ENCODE data around the gene TYRO3.
"Not testable (repeated sequence)": the region's sequence is repeated elsewhere in the genome, so short reads cannot be mapped to it uniquely, and the experiment has no call there.

The TYRO3 gene

GRCh38 chr15:41577863-41578735 lies 19.1 kb downstream of the TYRO3 start:
- H3K4me1 ChIP-seq (ENCODE audit: control insufficient read depth, insufficient read depth, low read length) = no peaks in the 10 kb centered on the region
- H3K9ac ChIP-seq (ENCODE audit: low read depth, low read length) = no peak overlapping the region

GRCh38 chr15:41578736-41579383 lies 19.8 kb downstream of the TYRO3 start:
- no peaks in the 10 kb centered on the region for H3K9me3 ChIP-seq (replicated peaks; ENCODE audit: low read length)
- no peaks in the 10 kb centered on the region for H3K27me3 ChIP-seq (ENCODE audit: control insufficient read depth, insufficient read depth, low read length)
- H3K9ac ChIP-seq (ENCODE audit: low read depth, low read length) = no peak overlapping the region
- peaks cover 4% of the 10 kb centered on the region for H3K36me3 ChIP-seq (ENCODE audit: insufficient read depth, low read length)
- no peaks in the 10 kb centered on the region for H3K4me1 ChIP-seq (ENCODE audit: control insufficient read depth, insufficient read depth, low read length)
- H3K4me2 ChIP-seq (ENCODE audit: low read length) = no peak overlapping the region
- no peak overlapping the region for H3K4me3 ChIP-seq (ENCODE audit: low read length)

More at GRCh38 chr15:41577863-41578735, 19.1 kb downstream of the TYRO3 start:
- Histone ChIP-seq H3K4me3 (ENCODE audit: low read length) (no peak overlapping the region), H3K36me3 (ENCODE audit: insufficient read depth, low read length) (peaks cover 11% of the 10 kb centered on the region), H3K9me3 (replicated peaks; ENCODE audit: low read length) (no peaks in the 10 kb centered on the region), H3K4me2 (ENCODE audit: low read length) (no peak overlapping the region), H3K27me3 (ENCODE audit: control insufficient read depth, insufficient read depth, low read length) (no peaks in the 10 kb centered on the region)

GRCh38 chr15:41581110-41581509 lies 22.1 kb downstream of the TYRO3 start:
- Histone ChIP-seq H3K9ac (ENCODE audit: low read depth, low read length) (no peak overlapping the region), H3K4me2 (ENCODE audit: low read length) (no peak overlapping the region), H3K4me1 (ENCODE audit: control insufficient read depth, insufficient read depth, low read length) (peaks cover 10% of the 10 kb centered on the region), H3K27me3 (ENCODE audit: control insufficient read depth, insufficient read depth, low read length) (no peaks in the 10 kb centered on the region), H3K4me3 (ENCODE audit: low read length) (no peak overlapping the region), H3K36me3 (ENCODE audit: insufficient read depth, low read length) (no peaks in the 10 kb centered on the region), H3K9me3 (replicated peaks; ENCODE audit: low read length) (no peaks in the 10 kb centered on the region)

GRCh38 chr15:41583795-41584194 lies 24.8 kb downstream of the TYRO3 start:
- Histone ChIP-seq H3K4me2 (ENCODE audit: low read length) (no peak overlapping the region), H3K9ac (ENCODE audit: low read depth, low read length) (no peak overlapping the region), H3K4me3 (ENCODE audit: low read length) (no peak overlapping the region), H3K36me3 (ENCODE audit: insufficient read depth, low read length) (no peaks in the 10 kb centered on the region), H3K4me1 (ENCODE audit: control insufficient read depth, insufficient read depth, low read length) (peaks cover 10% of the 10 kb centered on the region), H3K27me3 (ENCODE audit: control insufficient read depth, insufficient read depth, low read length) (peaks cover 2% of the 10 kb centered on the region), H3K9me3 (replicated peaks; ENCODE audit: low read length) (no peaks in the 10 kb centered on the region)

GRCh38 chr15:41584636-41585126 lies 25.7 kb downstream of the TYRO3 start:
- peaks cover 3% of the 10 kb centered on the region for H3K27me3 ChIP-seq (ENCODE audit: control insufficient read depth, insufficient read depth, low read length)
- no peaks in the 10 kb centered on the region for H3K9me3 ChIP-seq (replicated peaks; ENCODE audit: low read length)
- H3K9ac ChIP-seq (ENCODE audit: low read depth, low read length) = peak overlapping the region; percentile 79
- H3K4me1 ChIP-seq (ENCODE audit: control insufficient read depth, insufficient read depth, low read length) = peaks cover 10% of the 10 kb centered on the region
- peak overlapping the region; percentile 68 for H3K4me3 ChIP-seq (ENCODE audit: low read length)
- H3K36me3 ChIP-seq (ENCODE audit: insufficient read depth, low read length) = no peaks in the 10 kb centered on the region
- H3K4me2 ChIP-seq (ENCODE audit: low read length) = peak overlapping the region; percentile 93

GRCh38 chr15:41585127-41586047 lies 26.4 kb downstream of the TYRO3 start:
- H3K4me2 ChIP-seq (ENCODE audit: low read length) = peak overlapping the region; percentile 93
- peaks cover 8% of the 10 kb centered on the region for H3K27me3 ChIP-seq (ENCODE audit: control insufficient read depth, insufficient read depth, low read length)
- peak overlapping the region; percentile 68 for H3K4me3 ChIP-seq (ENCODE audit: low read length)
- peaks cover 10% of the 10 kb centered on the region for H3K4me1 ChIP-seq (ENCODE audit: control insufficient read depth, insufficient read depth, low read length)
- no peaks in the 10 kb centered on the region for H3K36me3 ChIP-seq (ENCODE audit: insufficient read depth, low read length)
- H3K9me3 ChIP-seq (replicated peaks; ENCODE audit: low read length) = no peaks in the 10 kb centered on the region
- peak overlapping the region; percentile 79 for H3K9ac ChIP-seq (ENCODE audit: low read depth, low read length)

- H3K9ac ChIP-seq (ENCODE audit: low read depth, low read length); H3K4me3 ChIP-seq (ENCODE audit: low read length); H3K9me3 ChIP-seq (replicated peaks; ENCODE audit: low read length); H3K4me1 ChIP-seq (ENCODE audit: control insufficient read depth, insufficient read depth, low read length); H3K36me3 ChIP-seq (ENCODE audit: insufficient read depth, low read length); H3K4me2 ChIP-seq (ENCODE audit: low read length): not testable (repeated sequence)
- peaks cover 18% of the 10 kb centered on the region for H3K27me3 ChIP-seq (ENCODE audit: control insufficient read depth, insufficient read depth, low read length)
These were observed 27.7 kb downstream of the TYRO3 start for GRCh38 chr15:41586531-41587282.

- peaks cover 27% of the 10 kb centered on the region for H3K27me3 ChIP-seq (ENCODE audit: control insufficient read depth, insufficient read depth, low read length)
- not testable (repeated sequence) for H3K4me1 ChIP-seq (ENCODE audit: control insufficient read depth, insufficient read depth, low read length); H3K4me2 ChIP-seq (ENCODE audit: low read length); H3K9me3 ChIP-seq (replicated peaks; ENCODE audit: low read length); H3K4me3 ChIP-seq (ENCODE audit: low read length); H3K36me3 ChIP-seq (ENCODE audit: insufficient read depth, low read length); H3K9ac ChIP-seq (ENCODE audit: low read depth, low read length)
These were observed 30.0 kb downstream of the TYRO3 start for GRCh38 chr15:41589018-41589417.

- not testable (repeated sequence) for H3K9me3 ChIP-seq (replicated peaks; ENCODE audit: low read length); H3K4me3 ChIP-seq (ENCODE audit: low read length); H3K4me2 ChIP-seq (ENCODE audit: low read length); H3K4me1 ChIP-seq (ENCODE audit: control insufficient read depth, insufficient read depth, low read length); H3K9ac ChIP-seq (ENCODE audit: low read depth, low read length); H3K36me3 ChIP-seq (ENCODE audit: insufficient read depth, low read length)
- peaks cover 27% of the 10 kb centered on the region for H3K27me3 ChIP-seq (ENCODE audit: control insufficient read depth, insufficient read depth, low read length)
These were observed 30.6 kb downstream of the TYRO3 start for GRCh38 chr15:41589571-41589970.

- H3K4me3 ChIP-seq (ENCODE audit: low read length); H3K36me3 ChIP-seq (ENCODE audit: insufficient read depth, low read length); H3K4me2 ChIP-seq (ENCODE audit: low read length); H3K4me1 ChIP-seq (ENCODE audit: control insufficient read depth, insufficient read depth, low read length); H3K9ac ChIP-seq (ENCODE audit: low read depth, low read length); H3K9me3 ChIP-seq (replicated peaks; ENCODE audit: low read length): not testable (repeated sequence)
- peaks cover 27% of the 10 kb centered on the region for H3K27me3 ChIP-seq (ENCODE audit: control insufficient read depth, insufficient read depth, low read length)
These were observed 32.2 kb downstream of the TYRO3 start for GRCh38 chr15:41591217-41591616.
